Stimulated activated CD4-positive, alpha-beta T cell treated with anti-CD3 and anti-CD28 coated beads, TNF-alpha, amount 100 ng/mL, for 4 hours (primary cell): ENCODE measurements around the gene OTOF.

Experiments used
- DNase-seq, 3 experiments: peaks; one replicate each; pipeline ENCODE4 v3.0.0-alpha.2; 2020; ENCODE audit warnings: low read depth in 3 of 3

OTOF gene

DNA sequence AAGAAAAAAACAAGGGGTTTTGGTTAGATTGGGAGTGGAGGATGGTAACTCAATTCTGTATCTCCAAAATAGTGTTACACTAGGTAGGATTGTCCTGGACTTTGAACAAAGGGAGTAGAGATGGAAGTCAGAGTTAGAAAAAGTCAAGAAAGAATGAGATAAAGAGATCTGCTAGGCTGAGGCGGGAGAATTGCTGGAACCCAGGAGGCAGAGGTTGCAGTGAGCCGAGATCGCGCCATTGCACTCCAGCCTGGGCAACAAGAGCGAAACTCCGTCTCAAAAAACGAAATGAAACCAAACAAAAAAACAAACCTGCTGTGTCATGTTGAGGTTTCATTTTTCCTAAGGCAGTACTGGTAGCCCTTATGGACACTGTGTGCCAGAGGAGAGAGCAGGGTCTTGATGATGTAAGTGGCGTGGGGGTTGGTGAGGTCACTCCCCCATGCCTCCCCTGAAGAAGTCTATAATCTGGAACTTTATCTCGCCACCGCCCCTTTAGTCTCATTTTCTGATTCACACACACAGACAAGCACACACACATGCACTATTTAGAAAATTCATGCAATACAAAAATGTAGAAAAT is 65.7 kb downstream of the OTOF start:
- no peak for DNase-seq

DNA sequence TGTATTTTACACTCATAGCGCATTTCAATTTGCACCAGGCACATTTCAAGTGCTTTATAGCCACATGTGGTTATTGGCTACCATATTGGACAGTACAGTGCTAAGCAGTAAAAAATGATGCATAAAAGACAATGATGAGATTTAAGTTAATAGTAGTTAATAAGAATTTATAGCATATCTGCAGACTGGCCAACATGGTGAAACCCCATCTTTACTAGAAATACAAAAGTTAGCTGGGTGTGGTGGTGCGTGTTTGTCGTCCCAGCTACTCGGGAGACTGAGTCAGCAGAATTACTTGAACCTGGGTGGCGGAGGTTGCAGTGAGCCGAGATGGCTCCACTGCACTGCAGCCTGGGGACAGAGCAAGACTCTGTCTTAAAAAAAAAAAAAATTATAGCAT is 66.5 kb downstream of the OTOF start:
- no peak for DNase-seq

DNA sequence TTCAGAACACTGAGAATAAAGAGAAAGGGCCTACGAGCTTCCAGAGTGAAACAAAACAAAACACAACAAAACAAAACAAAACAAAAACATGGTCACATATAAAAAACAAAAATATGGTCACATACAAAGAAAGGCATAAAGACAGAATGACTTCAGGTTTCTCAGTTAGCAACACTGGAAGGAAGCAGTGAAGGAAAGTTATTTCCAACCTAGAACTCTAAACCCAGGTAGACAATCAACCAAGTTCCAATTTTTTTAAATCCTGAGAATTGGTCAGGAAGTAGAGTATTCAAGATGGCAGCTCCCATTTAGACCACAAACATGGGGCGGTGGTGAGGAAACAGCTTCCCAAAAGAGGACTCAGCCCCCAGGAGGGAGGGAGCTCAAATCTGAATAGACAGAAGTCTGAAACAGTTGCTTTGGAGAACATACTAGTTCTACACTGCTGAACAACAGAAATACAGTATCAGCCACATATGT is 67.1 kb downstream of the OTOF start:
- DNase-seq = no peak

DNA sequence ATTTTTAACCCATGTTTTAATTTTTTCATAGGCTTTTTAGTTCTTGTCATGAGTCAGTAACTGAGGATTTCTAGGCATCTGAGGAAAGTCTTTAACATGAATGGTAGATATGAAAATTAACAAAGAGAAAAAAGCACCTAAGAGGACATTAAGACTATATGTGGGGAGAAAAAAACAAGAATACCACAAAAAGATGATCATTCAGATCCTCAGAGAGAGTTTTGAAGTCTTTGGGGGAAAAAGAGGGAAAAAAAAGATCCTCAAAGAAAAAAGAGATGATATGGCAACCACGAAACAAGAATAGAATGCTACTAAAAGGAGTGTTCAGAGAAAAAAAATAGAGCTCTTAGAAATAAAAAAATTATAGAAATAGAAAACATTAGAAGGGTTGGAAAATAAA is 68.1 kb downstream of the OTOF start:
- DNase-seq = no peak

DNA sequence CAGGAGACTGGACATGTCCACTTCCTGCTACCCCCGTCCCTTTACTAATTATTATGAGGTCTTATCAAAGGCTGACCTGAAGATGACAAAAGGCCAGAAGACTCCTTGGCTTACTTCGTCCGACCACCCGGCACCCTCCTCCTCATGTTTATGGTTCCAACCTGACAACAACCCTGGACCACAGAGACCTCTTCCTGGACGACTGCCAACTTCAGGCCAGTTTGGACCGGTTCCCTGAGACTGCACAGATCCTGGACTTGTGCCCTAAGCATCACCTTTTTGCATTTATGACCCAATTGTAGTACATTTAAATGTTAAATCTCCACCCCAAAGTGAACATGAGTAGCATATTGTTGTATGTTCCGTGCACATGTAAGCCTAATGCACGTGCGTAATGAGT is 70.4 kb downstream of the OTOF start:
- no peak for DNase-seq
